Kidney epithelial cell (primary cell): ENCODE results near the gene ACBD7. TPM values are rescaled to one million over a fixed set of nuclear protein-coding genes. Genes with fewer than 3 reads are reported as not detected.

ENCODE experiments used
- DNase-seq: peaks from one replicate; pipeline ENCODE4 v3.0.0-alpha.2; 2010; ENCODE audit warnings: low read depth
- H3K27me3 ChIP-seq: 2 replicates; pipeline ENCODE4 v1.6.0; 2011; ENCODE audit warnings: low read length; ENCODE audit not compliant: control insufficient read depth, insufficient read depth
- H3K36me3 ChIP-seq: 2 replicates; pipeline ENCODE4 v1.5.1; 2011; ENCODE audit warnings: low read length; ENCODE audit not compliant: control insufficient read depth, insufficient read depth
- H3K4me3 ChIP-seq: 2 replicates; pipeline ENCODE4 v1.5.1; 2011; ENCODE audit warnings: low read depth, mild to moderate bottlenecking, control low read depth, low read length
- total RNA-seq: library from RNA; depleted of rRNA; stranded (reverse); fragments of >200 nt; gene quantifications from 2 replicates; pipeline ENCODE4 v1.2.3, GENCODE V29; 2015
- TF ChIP-seq, protein P1 (sequence below): IDR thresholded peaks from 2 replicates; pipeline ENCODE4 v1.5.1; 2011; ENCODE audit warnings: mild to moderate bottlenecking, moderate library complexity, low read length, control low read depth, inconsistent platforms; ENCODE audit not compliant: insufficient read depth, poor library complexity, severe bottlenecking

Gene ACBD7
- total RNA-seq, 1 donor from 2014 or later = 1.0 TPM

- no peak overlapping the region for H3K4me3 ChIP-seq
- no peaks in the 10 kb centered on the region for H3K36me3 ChIP-seq
- TF ChIP-seq, protein P1, sequence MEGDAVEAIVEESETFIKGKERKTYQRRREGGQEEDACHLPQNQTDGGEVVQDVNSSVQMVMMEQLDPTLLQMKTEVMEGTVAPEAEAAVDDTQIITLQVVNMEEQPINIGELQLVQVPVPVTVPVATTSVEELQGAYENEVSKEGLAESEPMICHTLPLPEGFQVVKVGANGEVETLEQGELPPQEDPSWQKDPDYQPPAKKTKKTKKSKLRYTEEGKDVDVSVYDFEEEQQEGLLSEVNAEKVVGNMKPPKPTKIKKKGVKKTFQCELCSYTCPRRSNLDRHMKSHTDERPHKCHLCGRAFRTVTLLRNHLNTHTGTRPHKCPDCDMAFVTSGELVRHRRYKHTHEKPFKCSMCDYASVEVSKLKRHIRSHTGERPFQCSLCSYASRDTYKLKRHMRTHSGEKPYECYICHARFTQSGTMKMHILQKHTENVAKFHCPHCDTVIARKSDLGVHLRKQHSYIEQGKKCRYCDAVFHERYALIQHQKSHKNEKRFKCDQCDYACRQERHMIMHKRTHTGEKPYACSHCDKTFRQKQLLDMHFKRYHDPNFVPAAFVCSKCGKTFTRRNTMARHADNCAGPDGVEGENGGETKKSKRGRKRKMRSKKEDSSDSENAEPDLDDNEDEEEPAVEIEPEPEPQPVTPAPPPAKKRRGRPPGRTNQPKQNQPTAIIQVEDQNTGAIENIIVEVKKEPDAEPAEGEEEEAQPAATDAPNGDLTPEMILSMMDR = no peak
- no peaks in the 10 kb centered on the region for H3K27me3 ChIP-seq
- no peak for DNase-seq
Observed at GRCh38 chr10:15067154-15067553, 21.4 kb downstream of the ACBD7 start.

DNA sequence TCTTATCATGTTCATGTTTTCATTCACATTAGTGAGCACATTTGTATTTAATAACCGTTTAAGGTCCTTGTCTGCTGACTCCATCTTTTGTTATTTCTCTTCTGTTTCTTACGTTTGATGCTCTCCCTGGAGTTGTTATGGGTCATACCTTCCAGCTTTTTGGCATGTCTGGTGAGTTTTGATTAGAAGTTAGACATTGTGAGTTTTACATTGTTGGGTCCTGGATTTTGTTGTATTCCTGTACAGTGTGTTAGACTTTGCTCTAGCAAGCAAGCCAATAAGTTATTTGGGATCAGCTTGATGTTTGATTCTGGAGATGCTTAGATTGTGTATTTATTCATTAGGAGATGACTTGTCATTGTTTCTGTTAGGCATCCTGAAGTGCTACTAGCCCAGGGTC is 27.9 kb downstream of the ACBD7 start:
- Histone ChIP-seq H3K4me3 (no peak overlapping the region), H3K27me3 (no peaks in the 10 kb centered on the region), H3K36me3 (no peaks in the 10 kb centered on the region)
- TF ChIP-seq, protein P1 = no peak
- no peak for DNase-seq

DNA sequence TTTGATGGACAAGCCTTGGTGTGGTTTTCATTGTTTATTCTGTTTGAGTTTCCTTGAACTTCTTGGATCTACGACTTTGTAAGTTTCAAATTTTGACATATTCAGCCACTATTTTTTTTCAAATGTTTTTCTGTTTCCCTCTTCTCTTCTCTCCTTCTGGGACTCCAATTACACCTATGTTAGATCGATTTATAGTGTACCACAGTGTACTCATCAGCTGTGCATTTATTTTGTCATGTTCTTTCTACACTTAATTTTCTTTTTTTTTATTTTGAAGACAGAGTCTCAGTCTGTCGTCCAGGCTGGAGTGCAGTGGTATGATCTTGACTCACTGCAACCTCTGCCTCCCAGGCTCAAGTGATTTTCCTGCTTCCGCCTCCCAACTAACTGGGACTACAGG is 28.7 kb downstream of the ACBD7 start:
- Histone ChIP-seq H3K4me3 (no peak overlapping the region), H3K27me3 (no peaks in the 10 kb centered on the region), H3K36me3 (no peaks in the 10 kb centered on the region)
- TF ChIP-seq, protein P1 = no peak
- no peak for DNase-seq

- no peaks in the 10 kb centered on the region for H3K36me3 ChIP-seq
- H3K4me3 ChIP-seq = no peak overlapping the region
- DNase-seq = no peak
- no peaks in the 10 kb centered on the region for H3K27me3 ChIP-seq
- TF ChIP-seq, protein P1 = no peak
Observed at GRCh38 chr10:15058689-15059088, 29.9 kb downstream of the ACBD7 start.

GRCh38 chr10:15053061-15053460 is 35.5 kb downstream of the ACBD7 start:
- DNase-seq = no peak
- Histone ChIP-seq H3K4me3 (no peak overlapping the region), H3K36me3 (no peaks in the 10 kb centered on the region), H3K27me3 (no peaks in the 10 kb centered on the region)
- TF ChIP-seq, protein P1 = no peak

DNA sequence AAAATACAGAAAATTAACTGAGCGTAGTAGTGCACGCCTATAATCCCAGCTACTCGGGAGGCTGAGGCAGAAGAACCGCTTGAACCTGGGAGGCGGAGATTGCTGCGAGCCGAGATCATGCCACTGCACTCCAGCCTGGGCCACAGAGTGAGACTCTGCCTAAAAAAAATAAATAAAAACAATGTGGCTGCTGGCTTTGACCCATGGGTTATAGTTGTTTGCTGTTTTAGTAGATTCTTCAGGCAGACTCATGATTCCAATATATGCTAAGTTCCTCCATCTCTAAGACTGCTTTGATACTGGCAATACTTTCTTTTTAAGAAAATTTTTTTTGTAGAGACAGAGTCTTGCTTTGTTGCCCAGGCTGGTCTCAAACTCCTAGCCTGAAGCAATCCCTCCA is 36.5 kb downstream of the ACBD7 start:
- DNase-seq = no peak
- H3K4me3 ChIP-seq = no peak overlapping the region
- H3K36me3 ChIP-seq = no peaks in the 10 kb centered on the region
- TF ChIP-seq, protein P1 = no peak
- H3K27me3 ChIP-seq = no peaks in the 10 kb centered on the region
